DMS153 (cell line): ENCODE data around the gene NCOA4.
"Not testable (repeated sequence)": the region's sequence is repeated elsewhere in the genome, so short reads cannot be mapped to it uniquely, and the experiment has no call there.

Experiments used
- DNase-seq: peaks from one replicate; lab custom pipeline; 2025; lab: John Stamatoyannopoulos, UW

NCOA4 gene

DNA sequence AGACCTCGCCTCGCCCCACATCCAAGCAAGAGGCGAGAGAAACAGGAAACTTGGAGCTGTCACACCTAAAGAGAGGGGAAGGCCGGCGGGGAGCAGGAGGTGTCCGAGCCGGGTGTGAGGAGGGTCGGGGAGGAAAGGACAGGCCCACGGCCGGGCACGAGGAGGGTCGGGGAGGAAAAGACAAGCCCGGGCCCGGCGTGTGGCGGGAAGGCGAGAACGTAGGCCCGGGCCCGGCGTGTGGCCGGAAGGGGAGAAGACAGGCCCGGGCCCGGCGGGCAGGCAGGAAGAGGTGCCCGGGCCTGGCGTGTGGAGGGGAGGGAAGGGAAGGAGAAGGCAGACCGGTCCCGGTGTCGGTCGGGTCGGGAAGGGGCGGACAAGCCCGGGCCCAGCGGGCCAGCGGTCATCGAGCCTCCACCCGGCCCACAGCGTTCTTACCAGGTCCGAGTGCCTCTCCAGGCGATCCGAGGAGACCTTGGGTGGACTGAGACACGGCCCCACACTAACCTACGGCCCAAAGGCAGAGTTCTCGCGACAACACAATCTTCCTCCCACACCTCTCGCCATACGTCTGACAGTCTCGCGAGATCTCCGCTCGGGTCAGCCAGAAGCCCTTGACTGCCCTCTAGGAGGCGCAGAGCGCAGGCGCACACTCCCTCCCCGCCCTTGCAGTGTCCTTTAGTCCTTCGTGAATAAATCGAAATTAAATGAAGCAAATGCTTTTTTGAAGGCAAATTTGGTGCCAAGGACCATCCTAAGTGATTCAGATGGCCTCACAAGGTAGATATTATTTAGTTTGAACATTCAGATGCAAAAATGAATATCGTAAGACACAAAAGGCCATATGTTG is at the start of gene NCOA4:
NCOA4 (minus strand) TSS at position 533 of the 847 bp plus-strand sequence. CDS start 13,943 bp downstream, outside the sequence.
- DNase-seq: peak; percentile 93

- no peak for DNase-seq
Measured at GRCh38 chr10:46079831-46080585, 49.6 kb upstream of the NCOA4 start.

- DNase-seq: no peak
Measured at GRCh38 chr10:46077731-46078413, 47.4 kb upstream of the NCOA4 start.

GRCh38 chr10:46077141-46077554 is 46.7 kb upstream of the NCOA4 start:
- DNase-seq: no peak

DNA sequence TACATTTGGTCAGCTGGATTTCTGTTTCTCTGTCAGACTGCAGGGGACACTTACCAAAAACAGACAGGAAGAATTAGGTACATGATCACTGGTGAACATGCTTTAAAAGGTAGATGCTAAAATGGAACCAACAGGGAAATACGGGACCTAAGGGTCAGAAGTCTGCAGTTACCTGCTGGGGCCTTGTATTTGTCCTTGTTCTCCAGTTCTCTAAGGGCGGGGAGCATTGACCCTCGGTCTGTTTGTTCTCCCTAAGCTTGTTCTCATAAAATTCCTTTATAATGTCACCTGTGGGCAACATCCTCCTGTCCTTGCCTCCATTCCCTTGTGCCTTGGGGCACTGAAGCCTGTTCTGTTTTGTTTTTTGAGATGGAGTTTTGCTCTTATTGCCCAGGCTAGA is 45.4 kb upstream of the NCOA4 start:
- DNase-seq: no peak

GRCh38 chr10:46074196-46074946 is 43.9 kb upstream of the NCOA4 start:
- DNase-seq: no peak

DNA sequence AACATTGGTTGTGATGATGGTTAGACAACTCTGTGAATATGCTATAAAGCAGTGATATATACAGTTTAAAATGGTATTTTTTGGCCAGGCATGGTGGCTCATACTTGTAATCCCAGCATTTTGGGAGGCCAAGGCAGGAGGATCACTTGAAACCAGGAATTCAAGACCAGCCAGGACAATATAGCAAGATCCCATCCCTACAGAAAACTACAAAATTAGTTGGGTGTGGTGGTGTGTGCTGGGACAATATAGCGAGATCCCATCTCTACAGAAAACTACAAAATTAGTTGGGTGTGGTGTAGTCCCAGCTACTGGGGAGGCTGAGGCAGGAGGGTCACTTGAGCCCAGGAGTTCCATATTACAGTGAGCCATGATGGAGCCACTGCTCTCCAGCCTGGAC is 43.1 kb upstream of the NCOA4 start:
- DNase-seq: no peak

- DNase-seq: no peak
Measured at GRCh38 chr10:46070749-46071148, 40.3 kb upstream of the NCOA4 start.

GRCh38 chr10:46069771-46070463 is 39.5 kb upstream of the NCOA4 start:
- no peak for DNase-seq

GRCh38 chr10:46068905-46069304 is 38.5 kb upstream of the NCOA4 start:
- DNase-seq: no peak

DNA sequence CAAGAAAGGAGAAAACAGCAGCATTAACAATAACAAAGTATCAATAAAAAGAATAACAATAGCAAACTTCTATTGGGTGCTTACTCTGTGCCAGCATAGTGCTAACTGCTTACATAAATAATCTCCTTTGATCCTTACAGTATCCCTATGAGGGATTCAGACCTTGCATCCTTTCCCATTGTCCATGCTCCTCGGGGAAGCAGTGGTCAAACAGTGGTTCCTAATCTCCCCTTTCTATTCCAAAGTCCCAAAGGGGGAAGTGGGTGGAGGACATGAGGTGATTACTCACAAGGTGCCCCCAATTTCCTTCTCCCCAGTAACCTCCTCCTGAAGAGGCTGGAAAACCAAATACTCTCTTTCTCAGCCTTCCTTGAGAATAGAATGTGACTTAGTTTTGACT is 37.7 kb upstream of the NCOA4 start:
- DNase-seq: no peak

GRCh38 chr10:46064269-46064817 is 33.9 kb upstream of the NCOA4 start:
- DNase-seq: no peak

- DNase-seq: no peak
Measured at GRCh38 chr10:46062723-46063428, 32.5 kb upstream of the NCOA4 start.

- DNase-seq: no peak
Measured at GRCh38 chr10:46060706-46061105, 30.3 kb upstream of the NCOA4 start.

DNA sequence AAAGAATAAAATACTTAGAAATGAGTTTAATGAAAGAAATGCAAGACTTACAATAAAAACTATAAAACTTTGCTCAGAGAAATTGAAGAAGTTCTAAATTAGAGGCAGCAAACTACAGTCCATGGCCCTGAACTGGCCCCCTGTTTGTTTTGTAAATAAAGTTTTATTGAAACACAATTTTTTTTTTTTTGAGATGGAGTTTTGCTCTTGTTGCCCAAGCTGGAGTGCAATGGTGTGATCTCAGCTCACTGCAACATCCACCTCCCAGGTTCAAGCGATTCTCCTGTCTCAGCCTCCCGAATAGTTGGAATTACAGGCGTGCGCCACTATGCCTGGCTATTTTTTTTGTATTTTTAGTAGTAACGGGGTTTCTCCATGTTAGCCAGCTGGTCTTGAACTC is 27.5 kb upstream of the NCOA4 start:
- not testable (repeated sequence) for DNase-seq

GRCh38 chr10:46057038-46057437 is 26.6 kb upstream of the NCOA4 start:
- no peak for DNase-seq

DNA sequence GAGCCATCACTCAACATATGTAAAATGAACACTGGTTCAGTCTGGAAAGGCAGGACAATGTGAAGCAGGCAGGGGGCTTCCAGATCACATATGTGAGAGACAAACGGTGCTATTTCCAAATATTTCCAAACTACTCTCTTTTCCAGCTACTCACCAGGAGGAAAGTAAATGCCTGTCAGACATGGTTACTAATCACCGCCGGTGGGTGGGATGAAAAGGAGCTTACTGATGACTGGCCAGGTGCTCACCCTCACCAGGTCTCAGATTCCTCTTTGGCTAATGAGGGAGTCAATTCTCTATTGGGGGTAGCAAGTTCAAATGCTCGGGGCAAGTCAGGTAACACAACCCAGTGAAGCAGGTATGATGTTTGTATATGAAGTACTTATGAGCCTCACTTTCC is 25.3 kb upstream of the NCOA4 start:
- DNase-seq: no peak

DNA sequence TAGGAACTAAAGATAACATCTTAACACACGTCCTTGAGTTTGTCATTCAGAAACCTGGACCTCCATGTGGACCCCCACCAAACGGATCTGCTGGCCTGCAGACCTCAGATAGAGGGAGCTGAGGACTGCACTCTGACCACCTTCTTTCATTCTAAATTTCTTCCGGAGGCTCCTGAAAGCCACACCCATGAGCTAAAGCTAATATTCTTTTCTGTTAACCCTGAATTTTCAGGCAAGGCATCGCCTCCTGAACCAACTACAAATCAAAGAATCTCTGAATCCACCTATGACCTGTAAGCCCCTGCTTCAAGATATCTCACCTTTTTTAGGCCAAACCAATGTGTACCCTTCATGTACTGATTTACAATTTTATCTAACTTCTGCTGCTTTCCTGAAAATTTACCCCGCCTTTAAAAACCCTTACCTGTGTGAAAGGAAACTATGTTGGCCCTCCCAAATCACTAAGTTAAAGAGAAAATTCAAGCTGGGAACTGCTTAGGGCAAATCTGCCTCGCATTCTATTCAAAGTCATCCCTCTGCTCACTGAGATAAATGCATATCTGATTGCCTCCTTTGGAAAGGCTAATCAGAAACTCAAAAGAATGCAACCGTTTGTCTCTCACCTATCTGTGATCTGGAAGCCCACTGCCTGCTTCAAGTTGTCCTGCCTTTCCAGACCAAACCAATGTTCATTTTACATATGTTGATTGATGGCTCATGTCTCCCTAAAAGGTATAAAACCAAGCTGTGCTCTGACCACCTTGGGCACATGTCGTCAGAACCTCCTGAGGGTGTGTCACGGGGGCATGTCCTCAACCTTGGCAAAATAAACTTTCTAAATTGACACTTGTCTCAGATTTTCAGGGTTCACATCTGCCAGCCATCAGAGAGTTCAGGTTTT is 23.4 kb upstream of the NCOA4 start:
- DNase-seq: no peak

DNA sequence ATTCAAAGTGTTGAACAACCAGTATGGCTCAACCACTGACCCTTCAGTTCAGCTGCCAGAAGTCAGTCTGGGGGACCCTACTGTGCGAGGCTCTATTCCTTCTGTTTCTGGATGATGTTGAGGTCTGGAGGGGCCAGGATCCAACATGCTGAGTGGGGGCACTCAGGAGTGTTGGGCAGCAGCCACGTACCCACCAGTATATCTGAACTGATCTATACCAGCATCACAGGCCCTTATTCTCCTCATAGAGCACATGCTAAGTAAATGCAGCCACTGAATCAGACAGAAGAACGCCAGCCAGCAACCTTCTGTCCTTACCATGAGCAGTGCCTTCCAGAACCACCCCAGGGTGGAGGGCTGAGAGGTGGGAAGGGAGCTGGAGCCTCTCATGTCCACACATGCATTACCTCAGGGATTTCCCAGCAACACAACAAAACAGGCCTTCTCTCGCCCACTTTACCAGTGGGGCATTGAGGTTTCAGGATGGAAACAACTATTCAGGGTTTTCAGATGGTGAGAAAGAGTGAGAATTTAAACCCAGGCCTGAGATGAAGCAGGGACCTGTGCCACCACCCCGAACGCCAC is 22.5 kb upstream of the NCOA4 start:
- DNase-seq: no peak
